NCI-H1694 (cell line): ENCODE measurements around the gene PNMA6E.

ENCODE experiments used
- DNase-seq: peaks from one replicate; lab custom pipeline; 2025; lab: John Stamatoyannopoulos, UW

Gene PNMA6E

DNA sequence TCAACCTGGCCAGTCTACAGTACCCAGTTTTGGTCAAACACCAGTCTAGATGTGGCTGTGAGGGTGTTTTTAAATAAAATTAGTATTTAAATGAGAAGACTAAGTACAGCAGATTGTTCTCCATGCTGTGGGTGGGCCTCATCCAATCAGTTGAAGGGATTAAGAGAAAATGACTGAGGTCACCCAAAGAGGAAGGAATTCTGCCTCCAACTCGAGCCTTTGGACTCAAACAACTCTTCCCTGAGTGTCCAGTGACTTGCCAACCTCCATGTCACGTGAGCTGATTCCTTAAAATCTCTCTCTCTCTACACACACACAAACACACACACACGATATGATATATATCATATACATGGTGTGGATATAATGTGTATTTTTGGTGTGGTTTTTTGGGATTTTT, 34.7 kb upstream of the PNMA6E start:
- no peak for DNase-seq

GRCh38 chrX:153434801-153435200, 33.7 kb upstream of the PNMA6E start:
- no peak for DNase-seq

DNA sequence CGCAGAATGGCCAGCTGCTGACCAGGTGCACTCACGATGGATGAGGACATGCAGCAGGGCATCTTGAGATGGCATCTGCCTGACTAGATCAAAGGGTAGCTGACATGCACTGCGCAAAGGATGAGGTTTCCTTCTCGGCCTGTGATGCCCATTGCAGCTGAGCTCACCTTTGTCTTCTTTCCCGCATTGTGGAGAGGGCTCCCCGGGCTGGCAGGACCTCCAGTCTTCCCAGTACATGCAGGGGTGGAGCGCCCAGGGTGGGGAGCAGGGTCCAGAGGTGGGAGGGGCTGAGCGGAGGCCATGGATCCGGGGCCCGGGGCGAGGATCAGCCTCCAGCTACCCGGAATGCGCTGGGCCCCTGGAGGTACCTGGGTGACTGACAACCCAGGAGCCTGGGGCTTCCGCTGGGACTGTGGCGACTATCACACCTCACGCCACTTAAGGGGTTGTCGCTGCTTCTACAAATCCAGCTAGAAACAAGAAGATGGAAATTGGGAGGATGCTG, 32.7 kb upstream of the PNMA6E start:
- no peak for DNase-seq

DNA sequence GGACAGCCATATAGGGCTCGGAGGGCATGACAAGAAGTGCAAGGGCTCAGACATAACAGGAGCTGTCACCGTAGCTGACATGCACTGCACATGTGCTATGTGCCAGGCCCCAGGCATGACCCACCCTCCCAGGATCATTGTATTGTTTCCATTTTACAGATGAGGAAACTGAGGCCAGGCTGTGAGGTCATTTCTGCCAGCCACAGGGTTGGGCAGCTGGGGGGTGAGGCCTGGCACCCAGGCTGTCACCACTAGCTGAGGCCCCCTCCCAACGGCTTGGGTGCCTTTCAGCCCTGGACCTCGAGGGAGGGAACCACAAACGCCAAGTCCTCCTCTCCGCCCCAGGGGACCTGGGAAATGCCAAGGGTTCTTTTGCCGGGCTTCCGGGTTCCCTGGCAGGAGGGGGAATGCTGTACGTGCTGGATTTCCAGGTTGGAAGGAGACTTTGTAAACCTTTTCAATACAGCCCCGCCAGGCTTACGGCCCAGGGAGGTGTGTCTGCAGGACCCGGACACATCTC, 32.1 kb upstream of the PNMA6E start:
- DNase-seq: no peak

DNA sequence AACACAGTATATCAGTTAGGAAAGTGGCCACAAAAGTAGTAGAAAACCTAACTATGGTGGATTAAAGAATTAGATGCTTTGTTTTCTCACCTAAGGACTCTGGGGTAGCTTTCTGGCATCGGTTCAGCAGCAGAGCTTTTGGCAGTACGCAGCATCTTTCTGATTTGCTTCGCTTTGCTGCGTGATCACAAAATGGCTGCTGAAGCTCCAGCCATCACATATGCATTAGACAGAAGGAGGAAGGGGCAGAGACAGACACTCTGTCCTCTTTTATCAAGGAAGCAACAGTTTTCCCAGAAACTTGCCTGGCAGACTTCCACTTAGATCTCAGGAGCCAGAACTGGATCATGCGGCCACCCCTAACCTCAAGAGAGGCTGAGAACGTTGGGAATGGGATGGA, 29.6 kb upstream of the PNMA6E start:
- DNase-seq: no peak

DNA sequence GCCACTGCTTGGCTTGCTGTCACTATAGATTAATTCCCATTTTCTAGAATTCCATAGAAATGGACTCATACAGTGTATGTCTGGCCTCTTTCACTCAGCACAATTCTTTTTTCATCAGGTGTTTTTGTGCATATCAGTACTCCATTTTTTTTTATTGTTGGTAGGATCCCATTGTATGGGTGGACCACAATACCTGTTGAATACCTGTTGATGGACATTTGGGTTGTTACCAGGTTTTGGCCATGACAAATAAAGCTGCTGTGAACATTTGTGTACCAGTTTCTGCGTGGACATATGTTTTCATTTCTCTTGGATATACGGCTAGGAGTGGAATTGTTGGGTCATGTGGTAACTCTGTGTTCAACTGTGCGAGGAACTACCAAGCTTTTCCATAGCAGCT, 25.1 kb upstream of the PNMA6E start:
- no peak for DNase-seq

DNA sequence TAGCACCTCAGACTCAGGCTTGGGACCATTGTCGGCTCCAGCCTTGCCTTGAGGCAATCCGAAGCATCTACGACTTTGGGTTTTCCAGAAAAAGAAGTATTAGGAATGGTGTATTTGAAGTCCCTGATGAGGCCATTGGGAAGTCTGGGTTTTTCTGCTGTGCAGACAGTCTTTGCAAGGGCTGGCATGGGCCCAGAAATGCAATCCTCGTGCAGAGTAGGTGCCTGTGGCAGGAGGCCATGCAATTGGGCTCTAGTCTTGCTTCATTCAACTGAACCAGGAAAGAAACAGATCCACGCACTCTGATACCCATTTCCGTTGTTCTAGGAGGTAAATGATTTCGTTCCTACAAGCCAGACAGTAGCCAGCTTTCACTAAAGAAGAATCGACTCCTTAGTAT, 22.5 kb upstream of the PNMA6E start:
- no peak for DNase-seq

DNA sequence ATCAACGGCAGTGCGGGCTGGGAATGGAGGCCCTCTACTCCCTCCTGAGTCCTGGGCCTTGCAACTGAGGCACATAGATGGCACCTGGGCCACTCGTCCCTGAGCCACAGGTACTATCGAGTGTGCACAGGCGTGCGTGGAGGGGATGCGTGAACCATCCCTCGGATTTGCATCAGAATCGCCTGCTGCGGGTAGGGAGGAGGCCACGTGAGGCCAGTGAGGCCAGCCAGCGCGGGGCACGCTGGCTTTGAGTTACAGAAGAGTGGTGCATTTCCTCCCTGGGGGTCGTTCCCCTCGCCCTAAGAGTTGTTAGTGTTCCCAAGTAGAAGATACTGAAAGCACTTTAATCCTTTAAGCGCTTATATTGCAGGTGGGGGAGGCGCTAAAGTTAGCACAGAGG, 20.7 kb upstream of the PNMA6E start:
- no peak for DNase-seq

DNA sequence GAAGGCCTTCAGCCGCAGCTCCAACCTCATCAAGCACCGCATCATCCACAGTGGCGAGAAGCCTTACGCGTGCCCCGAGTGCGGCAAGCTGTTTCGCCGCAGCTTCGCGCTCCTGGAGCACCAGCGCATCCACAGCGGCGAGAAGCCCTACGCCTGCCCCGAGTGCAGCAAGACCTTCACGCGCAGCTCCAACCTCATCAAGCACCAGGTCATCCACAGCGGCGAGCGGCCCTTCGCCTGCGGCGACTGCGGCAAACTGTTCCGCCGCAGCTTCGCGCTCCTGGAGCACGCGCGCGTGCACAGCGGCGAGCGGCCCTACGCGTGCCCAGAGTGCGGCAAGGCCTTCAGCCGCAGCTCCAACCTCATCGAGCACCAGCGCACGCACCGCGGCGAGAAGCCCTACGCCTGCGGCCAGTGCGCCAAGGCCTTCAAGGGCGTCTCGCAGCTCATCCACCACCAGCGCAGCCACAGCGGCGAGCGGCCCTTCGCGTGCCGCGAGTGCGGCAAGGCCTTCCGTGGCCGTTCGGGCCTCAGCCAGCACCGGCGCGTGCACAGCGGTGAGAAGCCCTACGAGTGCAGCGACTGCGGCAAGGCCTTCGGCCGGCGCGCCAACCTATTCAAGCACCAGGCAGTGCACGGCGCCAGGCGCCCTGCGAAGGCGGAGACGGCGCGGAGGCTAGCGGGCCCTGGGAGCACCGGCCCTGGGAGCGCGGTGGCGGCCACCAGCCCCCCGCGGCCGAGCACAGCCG, 19.9 kb upstream of the PNMA6E start:
- DNase-seq: no peak

- DNase-seq: no peak
Measured at GRCh38 chrX:153417637-153418036, 16.5 kb upstream of the PNMA6E start.

DNA sequence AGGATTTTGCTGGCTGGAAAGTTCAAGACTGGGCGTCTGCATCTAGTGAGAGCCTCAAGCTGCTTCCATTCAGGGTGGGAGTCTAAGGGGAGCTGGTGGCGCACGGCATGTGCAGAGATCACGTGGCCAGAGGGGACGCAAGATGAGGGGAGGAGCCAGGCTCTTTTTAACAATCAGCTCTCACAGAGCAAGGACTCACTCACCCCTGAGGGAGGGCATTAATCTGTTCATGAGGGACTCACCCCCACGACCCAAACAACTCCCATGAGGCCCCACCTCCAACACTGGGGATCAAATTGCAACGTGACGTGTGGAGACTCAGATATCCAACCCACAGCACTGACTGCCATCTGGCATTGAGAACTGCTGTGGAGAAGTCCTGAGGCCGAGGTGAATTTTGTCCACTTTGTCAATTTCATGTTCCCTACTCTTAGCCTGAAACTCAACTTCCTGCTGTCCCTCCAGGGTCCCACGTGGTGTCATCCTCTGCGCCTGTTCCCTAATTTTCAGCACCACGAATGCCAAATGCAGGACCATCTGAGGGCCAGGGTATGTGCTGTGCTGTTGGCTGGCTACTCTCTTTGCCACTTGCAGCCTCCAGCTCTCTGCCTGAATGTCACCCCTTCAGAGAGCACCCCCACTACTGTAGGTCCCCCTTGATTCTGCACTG, 15.8 kb upstream of the PNMA6E start:
- no peak for DNase-seq

- DNase-seq: no peak
Measured at GRCh38 chrX:153414856-153415510, 13.8 kb upstream of the PNMA6E start.

DNA sequence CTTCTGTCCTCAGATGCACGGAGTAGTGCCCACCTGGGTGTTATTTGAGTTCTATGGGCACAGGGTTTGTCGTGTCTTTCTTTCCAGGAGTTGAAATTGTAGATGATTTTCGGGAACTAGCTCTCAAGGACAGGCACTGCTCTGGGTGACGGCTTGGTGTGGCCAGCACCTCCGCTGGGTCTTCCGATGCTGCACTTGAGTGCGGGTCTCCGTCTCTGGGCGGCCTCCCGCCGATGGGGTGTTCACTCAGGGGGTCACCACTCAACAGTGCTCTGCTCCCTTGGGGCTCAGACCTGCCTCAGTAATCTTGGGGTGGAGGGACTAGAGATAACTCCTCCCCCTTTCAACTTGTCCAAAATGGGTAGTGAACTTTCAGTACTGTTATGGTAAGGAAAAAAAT, 12.6 kb upstream of the PNMA6E start:
- no peak for DNase-seq

GRCh38 chrX:153412746-153413720, 11.9 kb upstream of the PNMA6E start:
- no peak for DNase-seq

GRCh38 chrX:153411988-153412574, 10.9 kb upstream of the PNMA6E start:
- no peak for DNase-seq

DNA sequence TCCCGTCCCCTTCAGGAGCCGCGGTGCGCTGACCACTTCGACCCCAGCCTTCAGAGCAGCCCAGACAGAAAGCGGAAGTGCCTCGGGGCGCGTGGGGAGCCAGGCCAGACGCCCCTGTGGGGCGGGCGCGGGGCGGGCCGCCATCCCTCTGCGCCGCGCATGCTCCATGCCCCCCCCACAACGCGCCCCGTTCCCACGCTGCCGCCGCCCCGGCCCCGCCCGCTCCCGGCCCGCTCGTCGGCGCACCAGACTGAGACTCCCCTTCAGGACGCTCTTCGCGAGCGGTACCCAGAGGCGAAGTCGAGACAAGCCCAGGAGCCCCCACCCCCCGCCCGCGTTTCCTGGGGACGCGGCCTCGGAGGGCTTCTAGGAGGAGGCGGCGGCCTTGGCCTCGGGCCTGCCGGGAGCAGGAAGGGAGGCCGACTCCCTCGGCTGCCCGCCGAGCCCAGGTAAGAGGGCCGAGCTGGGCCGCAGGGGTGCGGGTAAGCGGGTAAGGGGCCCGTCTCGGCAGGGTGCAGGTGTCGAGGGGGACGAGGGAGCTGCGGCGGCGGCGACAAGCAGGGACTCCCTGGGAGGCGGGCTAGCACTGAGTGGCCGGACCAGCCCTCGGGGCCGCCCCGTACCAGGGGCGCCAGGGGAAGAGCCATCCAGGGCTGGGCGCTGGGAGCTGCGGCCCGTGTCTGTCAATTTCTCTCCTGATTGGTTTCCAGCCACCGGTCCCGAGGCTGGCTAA, 10.3 kb upstream of the PNMA6E start, which contains the start of gene ZFP92:
Gene ZFP92 (plus strand): TSS at position 218 of the 733 bp plus-strand sequence. CDS start 6,851 bp downstream, outside the sequence.
- DNase-seq: no peak

DNA sequence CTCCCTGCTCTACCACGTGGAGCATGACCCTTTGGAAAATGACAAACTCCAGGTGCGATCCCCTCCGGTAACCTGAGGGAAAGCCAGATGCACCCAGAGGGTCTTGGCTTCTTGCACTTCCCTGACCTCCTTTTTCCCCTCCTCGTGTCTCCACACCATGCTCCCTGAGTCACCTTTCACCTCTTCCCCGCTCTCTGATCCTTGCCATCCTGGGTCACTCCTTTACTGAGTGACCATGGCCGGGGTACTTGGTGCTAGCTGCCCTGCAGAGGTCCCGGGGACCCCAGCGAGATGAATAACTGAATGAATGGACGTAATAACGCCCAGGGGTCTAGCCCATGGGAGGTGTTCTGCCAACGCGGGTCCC, 9.7 kb upstream of the PNMA6E start:
- no peak for DNase-seq

- DNase-seq: no peak
Measured at GRCh38 chrX:153410373-153410772, 9.2 kb upstream of the PNMA6E start.

GRCh38 chrX:153409414-153410101, 8.4 kb upstream of the PNMA6E start:
- no peak for DNase-seq

GRCh38 chrX:153408871-153409351, 7.8 kb upstream of the PNMA6E start:
- no peak for DNase-seq
